SKM-1 (cell line): ENCODE measurements around the gene RNGTT.
"Not testable (repeated sequence)": the region's sequence is repeated elsewhere in the genome, so short reads cannot be mapped to it uniquely, and the experiment has no call there.

Source experiments
- DNase-seq: peaks from one replicate; lab custom pipeline; 2025; ENCODE audit not compliant: unreplicated experiment; lab: John Stamatoyannopoulos, UW

The RNGTT gene

DNA sequence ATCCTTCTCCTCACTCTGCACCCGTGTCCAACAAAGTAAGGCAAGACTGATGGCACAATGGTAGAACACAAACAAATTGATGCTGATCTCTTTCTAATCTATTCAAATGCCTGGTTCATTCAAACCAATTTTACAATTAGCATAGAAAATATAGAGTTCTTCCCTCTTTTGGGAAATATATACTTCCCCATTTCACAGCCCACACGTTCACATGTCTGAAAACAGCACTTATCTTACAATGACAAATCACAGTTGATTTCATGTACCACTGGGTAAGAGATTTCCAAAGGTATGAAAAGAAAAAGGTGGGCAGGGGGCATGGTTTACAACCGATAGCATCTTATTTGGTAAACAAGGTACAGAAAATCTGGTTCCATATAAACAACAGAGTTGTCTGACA is 137.6 kb downstream of the RNGTT start:
- no peak for DNase-seq

DNA sequence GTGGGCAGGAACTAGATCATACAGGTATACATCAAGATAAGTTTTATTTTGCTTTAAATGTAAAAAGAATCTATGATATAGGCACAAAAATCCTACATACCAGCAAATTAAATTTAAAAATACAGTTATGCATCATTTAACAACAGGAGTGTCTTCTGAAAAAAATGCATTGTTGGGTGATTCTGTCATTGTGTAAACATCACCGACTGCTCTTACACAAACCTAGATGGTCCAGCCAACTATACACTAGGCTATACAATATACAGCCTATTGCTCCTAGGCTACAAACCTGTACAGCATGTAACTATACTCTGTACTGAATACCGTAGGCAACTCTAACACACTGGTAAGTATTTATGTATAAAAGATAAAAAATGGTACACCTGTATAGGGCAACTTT is 139.4 kb downstream of the RNGTT start:
- no peak for DNase-seq

DNA sequence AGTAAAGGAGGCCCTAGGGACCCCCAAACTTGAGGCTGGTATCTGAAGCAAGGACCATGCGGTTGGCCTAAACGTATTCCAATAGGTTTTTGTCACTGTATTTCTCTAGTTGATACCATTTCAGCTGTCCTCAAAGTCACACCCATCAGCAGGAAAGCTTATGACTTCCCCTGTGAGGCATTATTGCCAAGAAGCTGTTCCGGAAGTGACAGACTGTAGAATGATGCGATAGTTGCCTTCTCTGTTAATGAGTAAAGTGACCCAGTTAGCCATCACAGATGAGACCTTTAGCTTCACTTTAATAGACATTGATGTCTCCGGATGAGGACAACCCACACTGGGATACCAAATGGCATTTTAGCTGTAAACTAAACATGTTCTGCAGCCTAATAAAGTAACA is 147.9 kb downstream of the RNGTT start:
- no peak for DNase-seq

DNA sequence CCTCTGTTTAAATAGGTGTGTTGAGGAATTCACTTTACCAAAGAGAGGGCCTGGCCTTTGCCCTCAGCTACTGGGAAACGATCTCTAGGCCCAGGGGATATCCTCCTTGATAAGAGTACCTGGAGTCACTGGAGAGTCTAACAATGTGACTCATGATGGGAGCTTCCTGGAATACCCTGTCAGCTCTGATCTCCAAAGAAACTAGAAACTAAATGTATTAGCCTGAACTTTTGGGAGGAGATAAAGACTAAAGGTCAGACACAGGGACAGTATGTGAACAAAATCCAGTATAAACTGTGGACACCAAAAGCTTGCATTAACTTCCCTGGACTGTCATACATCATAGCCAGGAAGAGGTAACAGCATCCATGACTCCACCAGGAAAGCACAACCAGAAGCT is 148.5 kb downstream of the RNGTT start:
- DNase-seq: no peak

DNA sequence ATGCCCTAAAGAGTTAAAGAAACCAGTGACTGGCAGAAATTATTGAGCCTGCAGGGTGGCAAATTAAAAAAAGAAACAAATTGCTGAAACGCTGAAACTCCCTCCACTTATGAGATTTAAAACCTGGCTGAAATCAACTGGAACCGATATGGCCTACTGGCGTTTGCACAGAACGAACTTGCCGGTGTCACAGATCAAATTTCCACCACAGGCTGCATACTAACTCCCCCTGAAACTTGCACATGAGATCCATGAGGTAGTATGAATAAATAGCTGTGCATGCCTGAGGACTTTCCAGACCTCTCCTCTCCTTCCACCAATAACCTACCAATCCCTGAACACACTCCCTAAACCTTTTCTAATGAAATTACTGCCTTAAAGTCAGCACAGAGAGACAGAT is 150.4 kb downstream of the RNGTT start:
- DNase-seq: no peak

DNA sequence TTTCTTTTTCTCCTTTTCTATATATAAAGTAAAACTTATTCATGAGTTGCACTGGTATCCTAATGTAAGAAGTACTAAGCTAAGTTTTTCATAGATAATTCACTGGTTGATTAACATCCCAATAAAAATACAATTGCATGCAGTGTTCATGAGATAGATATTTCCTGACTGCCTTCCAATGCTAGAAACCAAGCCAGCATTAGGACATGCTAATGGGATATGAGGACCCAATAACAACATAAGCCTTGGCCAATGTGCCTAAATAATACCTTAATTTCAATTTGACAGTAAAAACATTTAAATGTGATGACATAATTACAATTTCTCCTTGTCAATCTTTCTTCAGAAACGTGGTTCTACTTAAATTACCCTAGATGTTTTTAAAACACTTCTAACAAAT is 152.7 kb downstream of the RNGTT start:
- DNase-seq: no peak

DNA sequence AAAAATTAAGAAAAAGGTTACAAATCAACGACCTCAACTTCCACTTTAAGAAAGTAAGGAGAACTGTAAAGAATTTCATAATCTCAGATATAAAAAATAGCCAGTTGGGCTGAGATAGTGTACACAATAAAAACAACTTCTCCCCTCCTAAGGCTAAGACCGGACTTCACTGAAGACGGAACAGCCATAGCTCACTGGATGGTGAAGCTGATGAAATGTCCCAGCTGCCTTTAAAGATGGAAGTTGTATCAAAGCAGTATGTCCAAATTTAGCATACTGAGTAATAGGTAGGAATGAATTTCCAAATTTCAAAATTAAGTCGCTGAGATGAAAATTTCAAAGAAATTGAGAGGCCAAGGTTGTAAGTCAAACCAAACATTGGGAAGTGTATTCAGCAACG is 153.3 kb downstream of the RNGTT start:
- DNase-seq: no peak

DNA sequence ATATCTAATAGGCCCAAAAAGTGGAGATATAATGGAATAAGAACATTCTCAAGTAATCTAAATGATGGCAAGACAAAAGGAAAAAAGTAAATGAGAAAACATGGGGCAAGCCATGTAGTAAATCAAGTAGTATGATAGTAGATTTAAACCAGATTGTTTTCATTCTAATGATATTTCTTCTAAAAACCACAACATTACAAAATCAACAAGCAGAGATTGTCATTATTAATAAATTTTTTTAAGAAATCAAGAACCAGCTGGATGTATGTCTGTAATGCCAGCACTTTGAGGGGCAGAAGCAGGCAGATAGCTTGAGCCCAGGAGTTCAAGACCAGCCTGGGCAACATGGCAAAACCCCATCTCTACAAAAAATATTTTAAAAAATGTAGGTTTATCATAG is 155.0 kb downstream of the RNGTT start:
- no peak for DNase-seq

DNA sequence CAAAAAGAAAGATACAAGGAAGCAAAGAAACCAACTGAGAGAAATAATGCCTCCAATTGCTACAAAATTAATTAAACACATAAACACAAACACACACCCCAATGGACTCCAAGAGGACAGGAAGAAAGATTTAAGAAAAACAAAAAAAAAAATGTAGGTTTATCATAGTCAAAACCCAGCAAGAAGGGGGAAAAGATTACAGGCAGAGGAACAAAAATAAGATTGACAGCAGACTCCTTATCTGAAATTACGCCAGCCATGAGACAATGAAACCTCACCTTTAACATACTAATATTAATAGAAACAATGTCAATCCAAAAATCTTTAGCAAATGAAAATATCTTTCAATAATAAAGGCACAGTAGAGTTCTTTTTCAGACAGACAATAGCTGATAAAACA is 155.8 kb downstream of the RNGTT start:
- no peak for DNase-seq

DNA sequence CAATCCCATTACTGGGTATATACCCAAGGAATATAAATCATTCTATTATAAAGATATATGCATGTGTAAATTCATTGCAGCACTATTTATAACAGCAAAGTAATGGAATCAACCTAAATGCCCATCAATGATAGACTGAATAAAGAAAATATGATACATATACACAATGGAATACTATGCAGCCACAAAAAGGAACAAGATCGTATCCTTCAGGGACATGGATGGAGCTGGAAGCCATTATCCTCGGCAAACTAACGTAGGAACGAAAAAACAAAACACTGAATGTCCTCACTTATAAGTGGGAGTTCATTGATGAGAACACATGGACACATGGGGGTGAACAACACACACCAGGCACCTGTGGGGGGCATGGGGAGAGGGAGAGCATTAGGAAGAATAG is 156.7 kb downstream of the RNGTT start:
- no peak for DNase-seq

DNA sequence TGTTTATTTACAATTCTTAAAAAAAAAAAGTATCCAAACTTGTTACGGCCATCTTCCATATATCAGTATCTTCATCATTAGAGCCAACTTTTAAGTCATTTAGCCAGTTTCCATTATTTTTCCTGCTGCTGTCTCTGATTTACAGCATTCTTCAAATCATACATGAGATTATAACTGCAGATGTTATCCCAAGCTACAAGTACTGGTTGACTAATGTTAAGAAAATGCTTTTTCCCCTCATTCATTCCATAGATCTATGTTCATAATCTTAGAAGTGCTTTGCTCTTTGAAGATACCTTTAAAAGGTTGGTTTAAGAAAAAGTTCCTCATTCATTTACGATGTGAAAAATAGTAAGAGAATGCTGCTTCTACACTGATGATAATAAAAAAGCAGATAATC is 158.7 kb downstream of the RNGTT start:
- DNase-seq: no peak

DNA sequence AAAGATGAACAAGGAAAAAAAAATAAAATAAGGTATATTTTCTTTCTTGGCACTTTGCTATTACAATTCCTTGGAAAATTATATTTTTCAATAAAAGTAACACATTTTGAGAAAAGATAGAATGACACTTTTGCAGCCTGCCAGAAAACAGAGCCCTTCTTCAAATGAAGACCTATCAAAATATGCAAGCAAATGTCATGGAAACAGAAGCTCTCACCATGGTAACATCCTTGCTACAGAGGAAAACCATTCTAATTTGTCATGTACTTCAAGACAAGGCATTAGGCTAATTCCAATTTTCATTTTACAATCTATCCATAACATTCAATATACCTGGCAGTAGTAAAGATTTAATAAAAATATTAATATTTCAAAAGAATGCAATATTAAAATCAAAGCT is 177.9 kb downstream of the RNGTT start:
- no peak for DNase-seq

DNA sequence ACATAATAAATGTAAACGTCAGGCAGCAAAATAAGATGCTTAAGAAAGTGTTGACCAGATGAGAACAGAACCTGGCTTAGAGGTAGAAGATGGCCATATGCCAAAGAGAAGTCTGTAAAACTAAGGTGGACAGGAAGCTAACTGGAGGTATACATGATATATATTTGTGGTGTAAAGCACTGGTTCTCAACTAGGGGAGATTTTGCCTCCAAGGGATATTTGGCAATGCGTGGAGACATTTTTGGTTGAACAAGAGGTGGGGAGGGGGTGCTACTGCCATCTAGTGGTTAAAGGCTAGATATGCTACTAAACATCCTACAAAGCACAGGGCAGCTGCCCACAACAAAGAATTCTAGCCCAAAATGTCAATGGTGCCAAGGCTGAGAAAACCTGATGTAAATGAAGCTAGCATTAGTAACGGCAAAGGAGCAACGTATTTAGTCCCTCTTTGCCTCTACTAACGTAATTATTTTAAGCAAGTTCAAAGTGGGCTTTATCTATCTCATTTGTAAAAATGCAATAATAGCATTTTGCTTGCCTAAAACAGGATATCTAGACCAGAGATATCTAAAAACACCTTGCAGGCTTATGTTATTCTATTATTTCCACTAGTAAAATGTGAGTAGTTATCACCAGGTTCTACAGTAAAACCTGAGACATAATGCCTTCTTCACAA is 182.6 kb downstream of the RNGTT start:
- DNase-seq: peak; percentile 61

DNA sequence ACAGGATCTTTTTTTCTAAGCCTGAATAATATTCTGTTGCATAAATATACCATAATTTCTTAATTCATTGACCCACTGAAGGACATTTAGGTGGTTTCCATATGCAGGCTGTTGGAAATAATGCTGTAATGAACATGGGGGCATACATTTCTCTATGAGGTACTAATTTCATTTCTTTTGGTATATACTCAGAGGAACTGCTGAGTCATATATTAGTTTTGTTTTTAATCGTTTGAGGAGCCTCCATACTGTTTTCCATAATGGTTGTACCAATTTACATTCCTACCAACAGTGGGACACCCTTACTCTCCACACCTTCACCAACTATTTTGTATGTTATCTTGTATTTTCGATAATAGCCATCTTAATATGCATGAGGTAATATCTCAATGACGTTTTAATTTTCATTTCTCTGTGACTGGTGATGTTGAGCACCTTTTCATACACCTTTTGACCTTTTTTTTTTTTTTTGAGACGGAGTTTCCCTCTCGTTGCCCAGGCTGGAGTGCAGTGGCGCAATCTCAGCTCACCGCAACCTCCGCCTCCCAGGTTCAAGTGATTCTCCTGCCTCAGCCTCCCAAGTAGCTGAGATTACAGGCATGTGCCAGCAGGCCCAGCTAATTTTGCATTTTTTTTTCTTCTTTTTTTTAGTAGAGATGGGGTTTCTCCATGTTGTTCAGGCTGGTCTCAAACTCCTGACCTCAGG is 187.4 kb downstream of the RNGTT start:
- DNase-seq: no peak

DNA sequence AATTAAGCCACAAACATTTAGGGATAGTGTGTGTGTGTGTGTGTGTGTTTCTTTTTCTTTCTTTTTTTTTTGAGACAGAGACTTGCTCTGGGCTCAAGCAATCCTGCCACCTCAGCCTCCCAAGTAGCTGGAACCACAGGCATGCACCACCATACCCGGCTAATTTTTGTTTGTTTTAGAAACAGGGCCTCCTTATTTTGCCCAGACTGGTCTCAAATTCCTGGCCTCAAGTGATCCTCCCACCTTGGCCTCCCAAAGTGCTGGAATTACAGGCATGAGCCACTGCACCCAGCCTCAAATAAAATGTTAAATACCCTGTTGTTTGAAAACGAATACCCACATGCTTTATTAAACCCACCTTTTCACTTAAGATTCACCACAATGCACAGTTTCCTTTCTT is 195.3 kb downstream of the RNGTT start:
- not testable (repeated sequence) for DNase-seq

DNA sequence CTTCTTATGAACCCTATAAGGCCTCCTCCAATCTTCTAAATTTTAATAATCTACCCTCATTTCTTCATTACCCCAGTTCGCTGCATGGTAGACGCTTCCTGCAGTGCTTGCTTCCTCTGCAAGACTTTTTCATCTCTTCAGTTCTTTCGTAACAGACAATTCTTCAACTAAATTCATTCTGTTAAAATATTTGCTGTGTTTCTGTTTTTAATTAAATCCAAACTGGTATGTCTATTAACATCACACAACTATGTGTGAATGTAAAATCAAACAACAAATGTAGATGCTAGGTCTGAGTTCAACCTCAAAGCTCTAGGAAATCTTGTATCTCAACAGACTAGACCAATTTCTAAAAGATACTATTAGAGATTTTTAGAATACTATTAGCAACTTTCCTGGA is 199.3 kb downstream of the RNGTT start:
- DNase-seq: no peak

DNA sequence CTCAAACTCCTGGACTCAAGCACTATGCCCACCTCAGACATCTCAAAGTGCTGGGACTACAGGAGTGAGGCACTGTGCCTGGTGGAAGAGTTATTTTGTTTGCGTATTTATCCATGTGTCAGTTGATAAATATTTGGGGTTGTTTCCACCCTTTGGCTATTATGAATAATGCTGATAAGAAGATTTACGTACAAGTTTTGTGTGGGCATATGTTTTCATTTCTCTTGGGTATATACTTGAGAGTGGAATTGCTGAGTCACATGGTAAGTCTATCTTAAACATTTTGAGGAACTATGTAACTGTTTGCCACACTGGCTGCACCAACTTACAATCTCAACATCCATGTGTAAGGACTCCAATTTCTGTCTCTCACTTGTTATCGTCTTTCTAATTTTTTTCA is 200.3 kb downstream of the RNGTT start:
- no peak for DNase-seq

DNA sequence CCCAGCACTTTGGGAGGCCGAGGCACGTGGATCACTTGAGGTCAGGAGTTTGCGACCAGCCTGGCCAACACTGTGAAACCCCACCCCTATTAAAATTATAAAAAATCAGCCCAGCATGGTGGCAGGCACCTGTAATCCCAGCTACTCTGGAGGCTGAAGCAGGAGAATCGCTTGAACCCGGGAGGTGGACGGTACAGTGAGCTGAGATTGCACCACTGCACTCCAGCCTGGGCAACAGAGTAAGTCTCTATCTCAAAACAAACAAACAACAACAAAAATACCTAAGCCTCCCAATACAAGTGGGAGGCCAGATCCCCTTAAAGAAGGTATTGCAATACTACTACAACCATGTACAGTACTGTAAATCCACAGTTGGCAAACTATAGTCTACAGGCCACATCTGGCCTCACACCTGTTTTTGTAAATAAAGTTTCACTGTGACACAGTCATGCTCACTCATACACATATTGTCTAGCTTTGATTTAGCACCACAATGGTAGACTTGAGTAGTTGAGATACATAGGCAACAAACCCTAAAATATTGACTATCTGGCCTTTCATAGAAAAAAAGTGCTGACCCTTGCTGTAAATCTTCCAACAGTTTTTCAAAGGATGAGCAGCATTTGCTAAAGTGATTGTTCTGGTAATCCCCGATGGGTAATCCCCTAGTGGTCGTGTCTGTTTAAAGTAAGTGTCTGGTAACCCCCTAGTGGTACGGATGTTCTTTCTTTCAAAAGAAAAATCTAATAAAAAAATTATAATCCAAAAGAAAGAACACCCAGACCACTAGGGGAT is 202.0 kb downstream of the RNGTT start:
- no peak for DNase-seq

DNA sequence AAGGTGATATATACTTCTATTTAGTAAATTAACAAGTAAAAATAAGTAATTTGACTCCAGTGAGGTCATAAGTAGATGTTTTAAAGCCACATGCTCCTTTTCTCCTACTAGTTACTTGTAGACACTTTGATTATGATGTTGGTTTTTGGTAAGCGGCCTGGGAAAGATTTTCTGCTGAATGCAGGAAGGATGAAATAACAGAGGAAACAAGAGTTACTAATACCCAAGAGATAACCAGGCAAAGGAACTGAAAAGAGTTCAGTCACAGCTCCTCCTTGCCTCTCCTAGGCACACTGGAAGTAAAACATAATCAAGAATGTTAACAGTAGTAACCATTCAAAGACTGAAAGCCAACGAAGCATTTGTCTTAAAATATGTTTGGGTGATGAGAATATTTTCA is 203.3 kb downstream of the RNGTT start:
- DNase-seq: no peak

DNA sequence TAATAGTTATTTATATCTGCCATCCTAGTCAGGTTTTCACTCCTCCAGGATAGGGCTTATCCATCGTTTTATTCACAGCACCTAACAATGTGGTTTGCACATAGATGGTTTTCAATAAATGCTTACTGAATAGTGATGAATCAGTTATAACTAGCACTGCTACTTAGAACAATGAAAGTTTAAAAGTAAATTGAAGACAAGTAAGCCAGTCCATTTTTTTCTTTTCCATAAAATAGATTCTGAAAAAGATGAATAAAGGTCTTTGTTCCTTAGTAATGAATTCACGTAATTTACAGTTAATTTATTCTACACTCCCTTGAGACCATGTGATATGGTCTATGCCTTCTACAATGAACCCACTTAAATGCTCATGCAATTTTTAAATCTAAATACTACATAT is 212.5 kb downstream of the RNGTT start:
- DNase-seq: no peak

DNA sequence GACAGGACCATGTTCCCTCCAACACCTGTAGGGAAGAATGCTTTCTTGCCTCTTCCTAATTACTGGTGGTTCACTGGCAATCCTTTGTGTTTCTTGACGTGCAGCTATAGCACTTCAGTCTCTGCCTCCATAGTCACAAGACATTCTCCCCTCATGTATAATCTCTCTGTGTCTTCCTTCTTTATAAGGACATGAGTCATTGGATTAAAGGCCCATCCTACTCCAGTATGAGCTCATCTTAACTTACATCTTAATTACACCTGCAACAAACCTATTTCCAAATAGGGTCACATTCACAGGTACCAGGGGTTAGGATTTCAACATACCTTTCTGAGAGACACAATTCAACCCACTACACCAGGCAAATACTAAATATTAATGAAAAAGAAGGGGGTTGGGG is 213.6 kb downstream of the RNGTT start:
- DNase-seq: no peak

DNA sequence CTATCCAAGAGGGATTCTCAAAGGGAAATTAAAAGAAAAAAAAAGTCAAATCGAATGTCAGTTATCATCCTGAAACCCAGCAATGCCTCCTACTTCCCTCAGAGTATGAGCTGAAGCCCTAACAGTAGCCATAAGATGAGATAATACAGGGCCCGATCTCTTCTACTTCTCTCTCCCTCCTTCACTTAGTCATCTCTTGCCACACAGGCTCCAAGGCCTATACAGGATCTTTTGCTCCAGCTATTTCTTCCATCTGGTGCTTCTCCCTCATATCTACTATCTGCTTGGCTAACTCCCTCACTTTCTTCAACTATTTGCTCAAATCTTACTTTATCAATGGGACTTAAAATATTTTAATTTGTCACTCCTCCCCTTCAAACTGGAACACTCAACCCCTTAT is 215.3 kb downstream of the RNGTT start:
- DNase-seq: no peak
